ENCODE data around the gene DOCK9.

Gene DOCK9

DNA sequence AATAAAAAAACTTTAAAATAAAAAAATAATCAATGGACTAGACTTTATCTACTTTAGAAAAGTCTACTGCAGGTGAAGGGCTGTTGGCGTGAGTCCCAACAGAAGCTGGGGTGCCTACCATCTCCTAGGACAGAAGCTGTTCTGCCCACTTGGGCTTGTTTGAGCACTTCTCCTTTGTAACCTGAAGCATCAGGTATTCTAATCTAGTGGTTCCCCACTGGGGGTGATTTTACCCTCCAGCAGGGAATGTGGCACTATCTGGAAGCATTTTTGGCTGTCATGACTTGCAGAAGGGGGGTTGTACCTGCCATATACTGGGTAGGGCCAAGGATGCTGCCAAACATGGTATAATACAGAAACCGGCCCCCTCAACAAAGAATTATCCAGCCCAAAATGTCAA is 16.2 kb upstream of the DOCK9 start:
- in situ Hi-C loops (cut with MboI; ENCODE audit: low sequenced_read_pairs, unreplicated experiment): no loop called here
- TF ChIP-seq, protein P1, sequence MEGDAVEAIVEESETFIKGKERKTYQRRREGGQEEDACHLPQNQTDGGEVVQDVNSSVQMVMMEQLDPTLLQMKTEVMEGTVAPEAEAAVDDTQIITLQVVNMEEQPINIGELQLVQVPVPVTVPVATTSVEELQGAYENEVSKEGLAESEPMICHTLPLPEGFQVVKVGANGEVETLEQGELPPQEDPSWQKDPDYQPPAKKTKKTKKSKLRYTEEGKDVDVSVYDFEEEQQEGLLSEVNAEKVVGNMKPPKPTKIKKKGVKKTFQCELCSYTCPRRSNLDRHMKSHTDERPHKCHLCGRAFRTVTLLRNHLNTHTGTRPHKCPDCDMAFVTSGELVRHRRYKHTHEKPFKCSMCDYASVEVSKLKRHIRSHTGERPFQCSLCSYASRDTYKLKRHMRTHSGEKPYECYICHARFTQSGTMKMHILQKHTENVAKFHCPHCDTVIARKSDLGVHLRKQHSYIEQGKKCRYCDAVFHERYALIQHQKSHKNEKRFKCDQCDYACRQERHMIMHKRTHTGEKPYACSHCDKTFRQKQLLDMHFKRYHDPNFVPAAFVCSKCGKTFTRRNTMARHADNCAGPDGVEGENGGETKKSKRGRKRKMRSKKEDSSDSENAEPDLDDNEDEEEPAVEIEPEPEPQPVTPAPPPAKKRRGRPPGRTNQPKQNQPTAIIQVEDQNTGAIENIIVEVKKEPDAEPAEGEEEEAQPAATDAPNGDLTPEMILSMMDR (IDR thresholded peaks at IDR 0.05; ENCODE audit: borderline replicate concordance, control extremely low read depth, extremely low read depth, insufficient read depth, missing control alignments): no peak
- DNase-seq (ENCODE audit: low spot score): no peak

DNA sequence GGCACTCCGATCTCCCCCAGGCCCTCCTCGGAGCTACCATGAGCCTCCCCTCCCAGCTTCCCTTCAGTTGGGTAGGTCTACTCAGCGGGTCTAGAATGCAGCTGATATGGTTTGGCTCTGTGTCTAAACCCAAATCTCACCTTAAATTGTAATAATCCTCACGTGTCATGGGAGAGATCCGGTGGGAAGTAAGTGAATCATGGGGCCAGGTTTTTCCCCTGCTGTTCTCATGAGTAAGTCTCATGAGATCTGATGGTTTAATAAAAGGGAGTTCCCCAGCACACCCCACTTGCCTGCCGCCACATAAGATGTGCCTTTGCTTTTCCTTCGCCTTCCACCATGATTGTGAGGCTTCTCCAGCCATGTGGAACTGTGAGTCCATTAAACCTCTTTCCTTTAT is 14.5 kb upstream of the DOCK9 start:
- no peak for DNase-seq (ENCODE audit: low spot score)
- TF ChIP-seq, protein P1 (IDR thresholded peaks at IDR 0.05; ENCODE audit: borderline replicate concordance, control extremely low read depth, extremely low read depth, insufficient read depth, missing control alignments): no peak
- in situ Hi-C loops (cut with MboI; ENCODE audit: low sequenced_read_pairs, unreplicated experiment): no loop called here

DNA sequence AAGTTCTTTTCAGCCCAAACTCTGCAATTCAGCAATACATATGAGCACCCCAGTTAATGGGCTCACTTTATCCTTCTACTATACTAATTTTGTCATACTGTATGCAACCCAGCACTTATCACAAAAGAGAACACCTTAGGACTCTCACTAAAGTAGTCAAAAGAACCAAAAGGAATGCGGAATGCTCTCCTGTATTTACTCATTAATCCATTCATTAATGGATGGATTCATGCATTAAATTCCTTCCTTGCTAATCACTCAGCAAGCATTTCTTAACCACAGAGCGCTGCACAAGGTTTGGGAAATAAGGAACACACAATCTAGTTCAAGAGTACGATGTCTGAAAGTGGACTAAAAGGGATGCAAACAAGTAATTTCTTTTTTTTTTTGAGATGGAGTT is 12.8 kb upstream of the DOCK9 start:
- no peak for DNase-seq (ENCODE audit: low spot score)
- TF ChIP-seq, protein P1 (IDR thresholded peaks at IDR 0.05; ENCODE audit: borderline replicate concordance, control extremely low read depth, extremely low read depth, insufficient read depth, missing control alignments): no peak
- in situ Hi-C loops (cut with MboI; ENCODE audit: low sequenced_read_pairs, unreplicated experiment): no loop called here

DNA sequence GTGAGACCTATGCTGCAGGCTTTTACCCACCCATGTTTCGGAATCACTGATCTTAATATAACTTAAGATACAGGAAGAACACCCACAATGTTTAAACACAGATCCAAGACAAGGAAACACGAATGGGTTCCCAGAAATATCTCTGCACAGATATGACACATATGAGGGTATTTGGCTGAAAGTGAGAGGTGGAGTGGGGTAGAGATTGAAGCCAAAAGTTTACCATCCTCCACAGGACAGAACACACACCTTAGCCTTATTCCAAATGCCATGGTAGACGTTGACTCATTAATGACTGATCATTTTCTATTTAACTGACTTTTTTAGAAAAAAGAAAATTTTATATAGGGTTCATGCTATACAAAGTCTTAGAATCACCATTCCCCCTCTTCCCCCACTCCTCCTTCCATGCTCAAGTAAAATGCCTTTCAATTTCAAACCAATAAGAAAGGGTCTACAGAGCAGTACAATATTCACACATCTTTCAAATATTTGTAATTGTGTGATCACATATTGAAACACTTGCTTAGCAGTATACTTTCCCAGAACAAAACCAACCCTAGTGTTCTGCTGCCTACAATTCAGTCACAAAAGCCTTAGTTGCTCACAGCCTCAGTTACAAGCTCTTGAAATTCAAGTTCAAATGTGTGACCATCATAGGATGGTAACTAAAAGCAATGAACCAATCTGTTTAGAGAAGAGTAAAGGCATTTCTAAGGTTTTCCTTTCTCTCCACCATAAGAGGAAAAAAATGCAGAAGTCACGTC is 11.8 kb upstream of the DOCK9 start:
- TF ChIP-seq, protein P1 (IDR thresholded peaks at IDR 0.05; ENCODE audit: borderline replicate concordance, control extremely low read depth, extremely low read depth, insufficient read depth, missing control alignments): no peak
- in situ Hi-C loops (cut with MboI; ENCODE audit: low sequenced_read_pairs, unreplicated experiment): no loop called here
- no peak for DNase-seq (ENCODE audit: low spot score)

DNA sequence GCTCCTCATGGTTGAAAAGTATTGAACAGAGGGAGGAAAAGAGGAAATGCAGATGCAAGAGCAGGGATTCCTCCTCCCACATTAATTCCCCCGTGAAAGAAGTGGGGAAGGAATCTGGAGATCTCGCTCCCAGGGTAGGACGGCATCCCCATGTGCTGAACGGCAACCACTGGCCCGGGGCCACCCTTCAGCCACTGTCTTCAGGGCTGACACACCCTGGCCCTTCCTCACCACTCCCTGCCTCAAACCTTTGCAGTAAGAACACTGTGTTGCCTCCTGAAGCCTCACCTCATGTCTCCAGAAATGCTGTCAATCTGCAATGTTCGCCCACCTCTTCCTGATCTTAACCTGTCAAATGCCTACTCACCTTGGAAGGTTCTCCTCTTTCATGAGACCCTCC is 10.9 kb upstream of the DOCK9 start:
- TF ChIP-seq, protein P1 (IDR thresholded peaks at IDR 0.05; ENCODE audit: borderline replicate concordance, control extremely low read depth, extremely low read depth, insufficient read depth, missing control alignments): no peak
- DNase-seq (ENCODE audit: low spot score): no peak
- in situ Hi-C loops (cut with MboI; ENCODE audit: low sequenced_read_pairs, unreplicated experiment): no loop called here

DNA sequence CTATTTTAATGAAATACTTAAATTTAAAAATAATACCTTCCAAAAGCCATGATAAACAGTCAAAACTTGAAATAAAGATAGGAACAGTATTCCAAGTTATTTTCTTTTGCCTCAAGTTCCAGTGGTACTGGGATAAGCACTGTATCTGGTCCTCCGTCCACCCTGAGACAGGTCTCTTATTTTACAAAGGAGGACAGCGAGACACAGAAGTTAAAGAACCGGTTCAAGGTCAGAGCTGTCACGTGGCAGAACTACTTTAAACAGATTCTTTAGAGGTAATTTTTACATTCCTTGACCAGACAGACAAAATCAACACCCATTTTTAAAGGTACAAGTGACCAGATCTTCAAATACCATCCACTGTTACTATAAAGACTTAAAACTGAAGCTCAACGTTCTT is 10.4 kb upstream of the DOCK9 start:
- DNase-seq (ENCODE audit: low spot score): no peak
- TF ChIP-seq, protein P1 (IDR thresholded peaks at IDR 0.05; ENCODE audit: borderline replicate concordance, control extremely low read depth, extremely low read depth, insufficient read depth, missing control alignments): no peak
- in situ Hi-C loops (cut with MboI; ENCODE audit: low sequenced_read_pairs, unreplicated experiment): no loop called here
